NB4 (cell line): ENCODE measurements around the gene PPM1N.

ENCODE experiments used
- POLR2A ChIP-seq: IDR thresholded peaks from 2 replicates; pipeline ENCODE4 v1.6.1; 2011; ENCODE audit warnings: mild to moderate bottlenecking; ENCODE audit not compliant: insufficient read length; ENCODE audit errors: extremely low read depth
- TF ChIP-seq, protein P1 (sequence below): IDR thresholded peaks from one replicate; pipeline ENCODE4 v1.5.1; 2012; ENCODE audit warnings: low read depth, low read length

DNA sequence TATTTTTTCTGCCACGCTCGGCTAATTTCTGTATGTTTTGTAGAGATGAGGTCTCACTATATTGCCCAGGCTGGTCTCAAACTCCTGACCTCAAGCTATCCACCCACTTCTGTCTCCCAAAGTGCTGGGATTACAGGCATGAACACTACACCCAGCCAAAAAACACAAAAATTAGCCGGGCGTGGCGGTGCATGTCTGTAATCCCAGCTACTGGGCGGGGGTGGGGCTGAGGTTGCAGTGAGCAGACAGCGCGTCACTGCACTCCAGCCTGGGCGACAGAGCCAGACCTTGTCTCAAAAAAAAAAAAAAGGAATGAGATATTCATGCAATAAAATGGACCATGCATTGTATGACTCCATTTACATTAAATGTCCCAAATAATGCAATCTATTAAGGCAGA is 41.2 kb downstream of the PPM1N start:
- TF ChIP-seq, protein P1, sequence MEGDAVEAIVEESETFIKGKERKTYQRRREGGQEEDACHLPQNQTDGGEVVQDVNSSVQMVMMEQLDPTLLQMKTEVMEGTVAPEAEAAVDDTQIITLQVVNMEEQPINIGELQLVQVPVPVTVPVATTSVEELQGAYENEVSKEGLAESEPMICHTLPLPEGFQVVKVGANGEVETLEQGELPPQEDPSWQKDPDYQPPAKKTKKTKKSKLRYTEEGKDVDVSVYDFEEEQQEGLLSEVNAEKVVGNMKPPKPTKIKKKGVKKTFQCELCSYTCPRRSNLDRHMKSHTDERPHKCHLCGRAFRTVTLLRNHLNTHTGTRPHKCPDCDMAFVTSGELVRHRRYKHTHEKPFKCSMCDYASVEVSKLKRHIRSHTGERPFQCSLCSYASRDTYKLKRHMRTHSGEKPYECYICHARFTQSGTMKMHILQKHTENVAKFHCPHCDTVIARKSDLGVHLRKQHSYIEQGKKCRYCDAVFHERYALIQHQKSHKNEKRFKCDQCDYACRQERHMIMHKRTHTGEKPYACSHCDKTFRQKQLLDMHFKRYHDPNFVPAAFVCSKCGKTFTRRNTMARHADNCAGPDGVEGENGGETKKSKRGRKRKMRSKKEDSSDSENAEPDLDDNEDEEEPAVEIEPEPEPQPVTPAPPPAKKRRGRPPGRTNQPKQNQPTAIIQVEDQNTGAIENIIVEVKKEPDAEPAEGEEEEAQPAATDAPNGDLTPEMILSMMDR, result no peak
- no peak for TF ChIP-seq POLR2A
